UCSD-AML1 (cell line): ENCODE results near the gene NFATC1.
A peak's percentile ranks its signal among the peaks of the same experiment; 100 is the strongest.

Experiments
- DNase-seq: peaks from one replicate; lab custom pipeline; 2025; ENCODE audit not compliant: unreplicated experiment; lab: John Stamatoyannopoulos, UW

NFATC1 gene

GRCh38 chr18:79438898-79439627, 43.3 kb downstream of the NFATC1 start:
- peak; percentile 24 for DNase-seq

GRCh38 chr18:79439628-79440023, 43.9 kb downstream of the NFATC1 start:
- DNase-seq, result no peak

- DNase-seq, result no peak
Observed at GRCh38 chr18:79440316-79441110, 44.8 kb downstream of the NFATC1 start.

GRCh38 chr18:79441420-79441819, 45.7 kb downstream of the NFATC1 start:
- DNase-seq, result no peak

GRCh38 chr18:79442508-79443221, 46.9 kb downstream of the NFATC1 start:
- DNase-seq, result no peak

GRCh38 chr18:79445221-79445620, 49.5 kb downstream of the NFATC1 start:
- DNase-seq, result no peak

- DNase-seq, result no peak
Observed at GRCh38 chr18:79445696-79446561, 50.2 kb downstream of the NFATC1 start.

- DNase-seq, result no peak
Observed at GRCh38 chr18:79446931-79447330, 51.2 kb downstream of the NFATC1 start.

- no peak for DNase-seq
Observed at GRCh38 chr18:79447703-79448367, 52.1 kb downstream of the NFATC1 start.

- DNase-seq, result no peak
Observed at GRCh38 chr18:79448621-79449020, 52.9 kb downstream of the NFATC1 start.

GRCh38 chr18:79449551-79450288, 54.0 kb downstream of the NFATC1 start:
- DNase-seq, result no peak

- DNase-seq, result no peak
Observed at GRCh38 chr18:79450289-79451080, 54.8 kb downstream of the NFATC1 start.

- DNase-seq, result no peak
Observed at GRCh38 chr18:79451237-79452125, 55.8 kb downstream of the NFATC1 start.

- no peak for DNase-seq
Observed at GRCh38 chr18:79452190-79452990, 56.7 kb downstream of the NFATC1 start.

- DNase-seq, result no peak
Observed at GRCh38 chr18:79452991-79453645, 57.4 kb downstream of the NFATC1 start.
